OCI-LY7 (cell line): ENCODE results near the gene ZBTB16. TPM values are rescaled to one million over a fixed set of nuclear protein-coding genes. Genes with fewer than 3 reads are reported as not detected.

Experiments used
- BruUV-seq: library from RNA; stranded (reverse); fragments of 400-500 nt; replicated peaks from 2 replicates; lab custom pipeline; 2021; lab: Mats Ljungman, UMichigan
- CTCF ChIA-PET: fragments of 300-600 bp; sonication (Branson Sonifier 250); formaldehyde crosslinking; loops from one replicate; lab custom pipeline; 2022; ENCODE audit warnings: antibody characterized with exemption; ENCODE audit not compliant: unreplicated experiment; lab: Charles Lee
- POLR2A ChIA-PET: fragments of 300-600 bp; sonication (Branson Sonifier 250); formaldehyde crosslinking; loops from one replicate; lab custom pipeline; 2022; ENCODE audit warnings: antibody characterized with exemption; lab: Charles Lee
- DNase-seq: peaks from one replicate; pipeline ENCODE4 v3.0.0-alpha.2; 2015; ENCODE audit warnings: low spot score
- H2AFZ ChIP-seq: fragments of 200-600 bp; sonication (generic), shearing (Covaris generic); 2 replicates; pipeline ENCODE4 v1.6.1; 2014; ENCODE audit warnings: mild to moderate bottlenecking, antibody characterized with exemption, low read length, moderate library complexity
- H3K27ac ChIP-seq: fragments of 200-600 bp; sonication (generic); 2 replicates; pipeline ENCODE4 v1.5.1; 2014; ENCODE audit warnings: mixed run types, low read depth, mild to moderate bottlenecking, moderate library complexity, low read length, inconsistent platforms; ENCODE audit not compliant: poor library complexity, severe bottlenecking
- H3K36me3 ChIP-seq: fragments of 200-600 bp; sonication (generic); 2 replicates; pipeline ENCODE4 v1.6.1; 2014; ENCODE audit warnings: mild to moderate bottlenecking, antibody characterized with exemption, low read length, moderate library complexity, mixed read lengths; ENCODE audit not compliant: insufficient read depth
- H3K4me1 ChIP-seq: fragments of 200-600 bp; sonication (generic); 2 replicates; pipeline ENCODE4 v1.5.1; 2014; ENCODE audit warnings: mild to moderate bottlenecking, low read length; ENCODE audit not compliant: insufficient read depth, poor library complexity, severe bottlenecking
- H3K4me2 ChIP-seq: fragments of 200-600 bp; sonication (generic); 2 replicates; pipeline ENCODE4 v1.6.1; 2014; ENCODE audit warnings: mild to moderate bottlenecking, low read length
- H3K4me3 ChIP-seq: fragments of 200-600 bp; sonication (generic); 2 replicates; pipeline ENCODE4 v1.5.1; 2014; ENCODE audit warnings: mild to moderate bottlenecking, low read depth, low read length; ENCODE audit not compliant: poor library complexity, severe bottlenecking
- H3K79me2 ChIP-seq: fragments of 200-600 bp; sonication (generic); 2 replicates; pipeline ENCODE4 v1.6.1; 2016; ENCODE audit warnings: low read depth, mild to moderate bottlenecking, low read length, moderate library complexity, mixed read lengths; ENCODE audit not compliant: insufficient read depth
- H3K9me2 ChIP-seq: fragments of 200-600 bp; sonication (generic); 2 replicates; pipeline ENCODE4 v1.6.1; 2016; ENCODE audit warnings: mild to moderate bottlenecking, low read length, mixed read lengths; ENCODE audit not compliant: insufficient read depth
- H3K9me3 ChIP-seq: fragments of 200-600 bp; sonication (generic); 2 replicates; pipeline ENCODE4 v1.6.1; 2014; ENCODE audit warnings: mild to moderate bottlenecking, mixed run types, low read length, mixed read lengths
- H4K20me1 ChIP-seq: fragments of 200-600 bp; sonication (generic); 2 replicates; pipeline ENCODE4 v1.6.1; 2014; ENCODE audit warnings: mild to moderate bottlenecking, antibody characterized with exemption, low read length, moderate library complexity, mixed read lengths; ENCODE audit not compliant: insufficient read depth
- CTCF ChIP-seq: fragments of 200-600 bp; sonication (generic); conservative IDR thresholded peaks from 2 replicates; pipeline ENCODE4 v1.5.1; 2014; ENCODE audit warnings: mild to moderate bottlenecking, antibody characterized with exemption, low read length, moderate library complexity, mixed read lengths
- EZH2phosphoT487 ChIP-seq: fragments of 200-600 bp; sonication (generic); IDR thresholded peaks from 2 replicates; pipeline ENCODE4 v1.6.1; 2018; ENCODE audit warnings: low read depth, borderline replicate concordance, mild to moderate bottlenecking, mixed run types, antibody characterized with exemption, low read length, moderate library complexity, mixed read lengths
- intact Hi-C: fragments of 100-400 bp; cut with micrococcal nuclease; formaldehyde crosslinking; loops from one replicate; pipeline ENCODE4 v1.10.0; 2022; ENCODE audit not compliant: unreplicated experiment
- total RNA-seq, 2 experiments: library from RNA; depleted of rRNA in 1 of 2; stranded (reverse); fragments of >200 nt in 1 of 2; shearing (Covaris generic) in 1 of 2; gene quantifications; 2 replicates each; pipeline ENCODE4 v1.2.3, GENCODE V29; 2014 to 2022

The ZBTB16 gene
- total RNA-seq, 2 experiments from 2014 or later: not detected

- H3K9me3 ChIP-seq: no peaks in the 10 kb centered on the region
- no TSS peak for BruUV-seq
- H4K20me1 ChIP-seq: no peaks in the 10 kb centered on the region
- H3K9me2 ChIP-seq: no peaks in the 10 kb centered on the region
- H3K4me3 ChIP-seq: no peak overlapping the region
- H3K36me3 ChIP-seq: no peaks in the 10 kb centered on the region
- DNase-seq: no peak
- intact Hi-C loops: no loop called here
- H3K4me1 ChIP-seq: no peaks in the 10 kb centered on the region
- H3K79me2 ChIP-seq: no peaks in the 10 kb centered on the region
- ChIA-PET POLR2A (no interaction called here), CTCF (no interaction called here)
- no peak for TF ChIP-seq CTCF
- TF ChIP-seq EZH2phosphoT487: no peak
- no peak overlapping the region for H2AFZ ChIP-seq
- no peak overlapping the region for H3K27ac ChIP-seq
- no peak overlapping the region for H3K4me2 ChIP-seq
These were observed 40.5 kb upstream of the ZBTB16 start for GRCh38 chr11:114019046-114019445.

DNA sequence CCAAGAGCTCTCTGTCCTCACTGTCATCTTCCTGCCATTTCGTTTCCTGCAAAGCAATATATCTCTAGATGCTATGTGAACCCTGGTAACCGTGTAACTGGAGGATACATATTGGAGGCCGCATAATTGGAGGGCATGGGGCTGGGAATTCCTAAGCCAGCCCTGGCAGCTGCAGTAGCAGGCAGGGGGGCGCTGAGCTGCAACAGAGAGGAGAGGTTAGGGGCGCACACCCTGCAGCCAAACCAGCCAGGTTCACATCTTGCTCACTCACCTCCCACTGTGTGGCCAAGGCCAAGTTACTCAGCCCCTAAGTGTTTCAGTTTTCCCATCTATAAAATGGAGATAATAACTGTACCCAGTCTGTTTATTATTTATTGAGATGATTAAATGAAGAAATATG lies 39.9 kb upstream of the ZBTB16 start:
- Histone ChIP-seq H3K9me2 (no peaks in the 10 kb centered on the region), H3K27ac (no peak overlapping the region), H3K4me2 (no peak overlapping the region), H3K36me3 (no peaks in the 10 kb centered on the region), H3K4me3 (no peak overlapping the region), H2AFZ (no peak overlapping the region), H3K9me3 (no peaks in the 10 kb centered on the region), H3K4me1 (no peaks in the 10 kb centered on the region), H3K79me2 (no peaks in the 10 kb centered on the region), H4K20me1 (no peaks in the 10 kb centered on the region)
- TF ChIP-seq CTCF: no peak
- no peak for TF ChIP-seq EZH2phosphoT487
- DNase-seq: no peak
- ChIA-PET CTCF (no interaction called here), POLR2A (no interaction called here)
- no TSS peak for BruUV-seq
- intact Hi-C loops: no loop called here

DNA sequence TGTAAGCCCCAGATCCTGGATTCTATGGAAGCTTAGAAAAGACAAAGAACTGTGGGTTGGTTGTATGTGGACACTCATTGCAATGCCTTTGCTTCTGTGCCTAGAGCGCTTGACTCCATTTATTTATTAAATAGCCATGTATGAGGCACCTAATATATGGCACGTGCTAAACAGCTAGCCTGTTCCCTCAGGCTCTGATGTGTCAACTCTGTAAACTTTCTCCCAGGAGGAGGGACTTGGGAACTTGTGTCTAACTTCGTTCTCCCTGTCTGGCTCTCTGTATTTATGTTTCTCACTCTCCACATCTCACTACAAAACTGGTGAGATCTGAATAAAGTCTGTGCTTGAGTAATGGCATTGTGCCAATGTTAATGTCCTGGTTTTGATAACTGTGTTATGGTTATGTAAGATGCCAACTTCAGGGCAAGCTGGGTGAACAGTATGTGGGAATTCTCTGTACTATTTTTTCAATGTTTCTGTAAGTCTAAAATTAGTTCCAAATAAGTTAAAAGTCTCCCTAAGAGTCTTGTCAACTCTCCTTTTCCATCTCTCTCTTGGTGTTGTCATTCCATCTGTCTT lies 34.1 kb upstream of the ZBTB16 start:
- H3K4me2 ChIP-seq: no peak overlapping the region
- no peaks in the 10 kb centered on the region for H3K79me2 ChIP-seq
- no peaks in the 10 kb centered on the region for H3K36me3 ChIP-seq
- H3K27ac ChIP-seq: no peak overlapping the region
- H3K9me2 ChIP-seq: no peaks in the 10 kb centered on the region
- ChIA-PET CTCF (no interaction called here), POLR2A (interaction anchor here (0.6 kb wide), 1 partner anchor 22 kb away, joined by 5 read pairs; no protein-coding TSS in a partner anchor)
- H3K9me3 ChIP-seq: no peaks in the 10 kb centered on the region
- intact Hi-C loops: no loop called here
- TF ChIP-seq CTCF (no peak), EZH2phosphoT487 (no peak)
- H2AFZ ChIP-seq: no peak overlapping the region
- BruUV-seq: no TSS peak
- H3K4me3 ChIP-seq: no peak overlapping the region
- DNase-seq: no peak
- H3K4me1 ChIP-seq: no peaks in the 10 kb centered on the region
- H4K20me1 ChIP-seq: no peaks in the 10 kb centered on the region
